KMS-11 (cell line): ENCODE measurements around the gene ADAD1.

Experiments
- H2AFZ ChIP-seq: fragments of 200-600 bp; sonication (generic); 2 replicates; pipeline ENCODE4 v1.6.1; 2016; ENCODE audit warnings: antibody characterized with exemption, mixed run types, low read depth
- H3K27ac ChIP-seq: fragments of 200-600 bp; sonication (generic); 2 replicates; pipeline ENCODE4 v1.6.1; 2016; ENCODE audit warnings: mild to moderate bottlenecking, mixed run types
- H3K27me3 ChIP-seq: fragments of 200-600 bp; sonication (generic); 2 replicates; pipeline ENCODE4 v1.6.1; 2017; ENCODE audit warnings: mild to moderate bottlenecking, low read depth, mixed run types, moderate library complexity; ENCODE audit not compliant: insufficient read depth
- H3K36me3 ChIP-seq: fragments of 200-600 bp; sonication (generic); 2 replicates; pipeline ENCODE4 v1.6.1; 2017; ENCODE audit warnings: mild to moderate bottlenecking, mixed run types; ENCODE audit not compliant: insufficient read depth
- H3K4me1 ChIP-seq: fragments of 200-600 bp; sonication (generic); 2 replicates; pipeline ENCODE4 v1.6.1; 2016; ENCODE audit warnings: mild to moderate bottlenecking, low read depth, mixed run types; ENCODE audit not compliant: poor library complexity, severe bottlenecking
- H3K4me2 ChIP-seq: fragments of 200-600 bp; sonication (generic); 2 replicates; pipeline ENCODE4 v1.7.0; 2016; ENCODE audit warnings: mild to moderate bottlenecking, mixed run types
- H3K4me3 ChIP-seq: fragments of 200-600 bp; sonication (generic); IDR thresholded peaks from 2 replicates; pipeline ENCODE4 v1.6.1; 2017; ENCODE audit warnings: low read depth, low read length, mixed read lengths; ENCODE audit not compliant: insufficient read depth
- H3K79me2 ChIP-seq: fragments of 200-600 bp; sonication (generic); 2 replicates; pipeline ENCODE4 v1.6.1; 2016; ENCODE audit warnings: low read depth, mixed run types; ENCODE audit not compliant: insufficient read depth
- H3K9ac ChIP-seq: fragments of 200-600 bp; sonication (generic); 2 replicates; pipeline ENCODE4 v1.6.1; 2016; ENCODE audit warnings: mild to moderate bottlenecking, mixed run types
- H4K20me1 ChIP-seq: fragments of 200-600 bp; sonication (generic); 2 replicates; pipeline ENCODE4 v1.6.1; 2016; ENCODE audit warnings: mild to moderate bottlenecking, mixed run types; ENCODE audit not compliant: insufficient read depth
- CTCF ChIP-seq: fragments of 200-600 bp; sonication (generic); conservative IDR thresholded peaks from 2 replicates; pipeline ENCODE4 v1.6.1; 2017; ENCODE audit warnings: low read depth, mild to moderate bottlenecking, antibody characterized with exemption, low read length, moderate library complexity, mixed read lengths

Gene ADAD1

GRCh38 chr4:122378711-122379110 is at the start of gene ADAD1:
Gene ADAD1 (plus strand): TSS chr4:122379011. CDS start chr4:122380070, 1,059 bp downstream.
- Histone ChIP-seq H3K27me3 (no peaks in the 10 kb centered on the region), H3K4me2 (no peak within 1 kb of the TSS), H3K27ac (no peak within 1 kb of the TSS), H4K20me1 (no peaks in the 10 kb centered on the region), H3K4me3 (no peak within 1 kb of the TSS), H3K4me1 (no peaks in the 10 kb centered on the region), H3K79me2 (no peaks in the 10 kb centered on the region), H3K9ac (no peak within 1 kb of the TSS), H3K36me3 (no peaks in the 10 kb centered on the region), H2AFZ (no peak within 1 kb of the TSS)
- TF ChIP-seq CTCF: no peak

- no peak overlapping the region for H2AFZ ChIP-seq
- H3K27ac ChIP-seq: no peak overlapping the region
- no peaks in the 10 kb centered on the region for H3K27me3 ChIP-seq
- no peak overlapping the region for H3K4me3 ChIP-seq
- H3K9ac ChIP-seq: no peak overlapping the region
- no peaks in the 10 kb centered on the region for H3K79me2 ChIP-seq
- no peaks in the 10 kb centered on the region for H3K4me1 ChIP-seq
- H3K4me2 ChIP-seq: no peak overlapping the region
- H4K20me1 ChIP-seq: no peaks in the 10 kb centered on the region
- TF ChIP-seq CTCF: no peak
- 0 out of 2 replicates have a peak, but pooled peaks cover 6% of the 10 kb centered on the region for H3K36me3 ChIP-seq
Measured at GRCh38 chr4:122329876-122330565, 48.8 kb upstream of the ADAD1 start.

DNA sequence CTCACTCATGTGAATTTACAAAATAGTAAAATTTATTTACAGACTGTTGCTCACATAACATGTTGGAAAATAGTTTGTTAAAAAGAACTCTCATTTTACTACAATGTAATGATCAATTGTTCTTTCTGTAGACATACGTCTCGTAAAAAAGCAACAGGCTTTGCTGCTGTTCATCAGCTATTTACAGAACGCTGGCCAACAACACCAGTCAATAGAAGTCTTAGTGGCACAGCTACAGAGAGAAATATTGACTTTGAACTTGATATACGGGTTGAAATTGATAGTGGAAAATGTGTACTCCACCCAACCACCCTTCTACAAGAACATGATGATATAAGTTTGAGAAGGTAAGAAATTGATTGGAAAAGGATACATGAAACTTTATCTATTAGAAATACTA is 47.6 kb upstream of the ADAD1 start:
- no peak for TF ChIP-seq CTCF
- Histone ChIP-seq H3K4me3 (no peak overlapping the region), H3K9ac (no peak overlapping the region), H3K36me3 (0 out of 2 replicates have a peak, but pooled peaks cover 6% of the 10 kb centered on the region), H2AFZ (no peak overlapping the region), H4K20me1 (no peaks in the 10 kb centered on the region), H3K4me2 (no peak overlapping the region), H3K79me2 (no peaks in the 10 kb centered on the region), H3K27ac (no peak overlapping the region), H3K4me1 (no peaks in the 10 kb centered on the region), H3K27me3 (no peaks in the 10 kb centered on the region)

GRCh38 chr4:122334828-122335227 is 44.0 kb upstream of the ADAD1 start:
- Histone ChIP-seq H3K27me3 (no peaks in the 10 kb centered on the region), H3K36me3 (0 out of 2 replicates have a peak, but pooled peaks cover 6% of the 10 kb centered on the region), H4K20me1 (no peaks in the 10 kb centered on the region), H3K4me2 (no peak overlapping the region), H3K4me1 (no peaks in the 10 kb centered on the region), H3K9ac (no peak overlapping the region), H3K4me3 (no peak overlapping the region), H2AFZ (no peak overlapping the region), H3K27ac (no peak overlapping the region), H3K79me2 (no peaks in the 10 kb centered on the region)
- TF ChIP-seq CTCF: no peak
